ENCODE measurements around the gene FOXP2.

DNA sequence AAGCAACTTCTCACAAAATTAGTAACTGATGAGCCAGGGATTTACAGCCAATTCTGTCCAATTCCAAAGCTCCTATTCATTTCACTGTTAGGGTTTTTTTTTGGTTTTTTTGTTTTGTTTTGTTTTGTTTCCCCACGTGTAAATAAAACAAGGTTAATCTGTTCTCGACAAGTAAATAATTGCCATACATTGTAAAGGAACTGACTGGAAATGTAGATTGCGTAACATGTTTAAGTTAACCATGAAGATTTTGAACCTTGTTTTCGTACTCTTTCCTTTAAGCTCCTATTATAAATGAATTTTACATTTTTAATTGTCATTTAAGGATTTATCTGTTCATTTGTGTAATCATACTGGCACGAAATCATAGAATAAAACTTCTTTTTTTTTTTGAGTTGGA is 42.0 kb upstream of the FOXP2 start:
- TF ChIP-seq CTCF (IDR thresholded peaks at IDR 0.05; ENCODE audit: poor library complexity): no peak
- TF ChIP-seq EZH2 (IDR thresholded peaks at IDR 0.05; ENCODE audit: borderline replicate concordance): no peak
